ENCODE results near the gene PEX14.

- TF ChIP-seq CTCF (IDR thresholded peaks at IDR 0.05; ENCODE audit: low read length) (no peak), EZH2 (IDR thresholded peaks at IDR 0.05; ENCODE audit: borderline replicate concordance, low read length) (no peak)
Measured at GRCh38 chr1:10658396-10659066, 183.8 kb downstream of the PEX14 start.
